ENCODE measurements around the gene SMOC1. TPM values are rescaled to one million over a fixed set of nuclear protein-coding genes. Genes with fewer than 3 reads are reported as not detected.

Gene SMOC1
- total and polyA plus RNA-seq, 9 of the 15 experiments (the other 6 are each of a cell fraction or from before 2014, with no cell fraction given) = 0.04 TPM; not detected in 8

- no TSS peak for BruUV-seq (replicated peaks)
These were observed 62.8 kb downstream of the SMOC1 start for GRCh38 chr14:69941768-69942742.

More at GRCh38 chr14:69941768-69942742, 62.8 kb downstream of the SMOC1 start:
- TF ChIP-seq SNAPC5 (CRISPR knock-in tag; IDR thresholded peaks at IDR 0.05) (no peak), ZEB2 (IDR thresholded peaks at IDR 0.05) (no peak), ELK3 (CRISPR knock-in tag; IDR thresholded peaks at IDR 0.05) (no peak), ZNF551 (CRISPR knock-in tag; IDR thresholded peaks at IDR 0.05) (no peak), KDM5B (IDR thresholded peaks at IDR 0.05; ENCODE audit: insufficient replicate concordance, low read depth, low read length) (no peak), TRIM28 (IDR thresholded peaks at IDR 0.05) (no peak), HMG20A (CRISPR knock-in tag; conservative IDR thresholded peaks at IDR 0.05) (no peak), TAF1 (IDR thresholded peaks at IDR 0.05; ENCODE audit: control insufficient read depth, extremely low read depth, insufficient read depth, low read length, severe bottlenecking) (no peak), ATF3 (IDR thresholded peaks at IDR 0.05) (no peak), ATF3 (CRISPR knock-in tag; conservative IDR thresholded peaks at IDR 0.05) (no peak), PREB (CRISPR knock-in tag; IDR thresholded peaks at IDR 0.05) (no peak), ZNF384 (IDR thresholded peaks at IDR 0.05; ENCODE audit: low read depth, low read length) (no peak)
- POLR2A ChIA-PET = interaction anchor here (0.8 kb wide), 1 partner anchor 133 kb away, joined by 6 read pairs; no protein-coding TSS in a partner anchor
- no peak for ATAC-seq
- in situ Hi-C loops (cut with MboI) (no loop called here), intact Hi-C loops (cut with micrococcal nuclease) (no loop called here)
- DNase-seq (ENCODE audit: extremely low read depth in 1 of 4, low spot score in 3 of 4) = no peak
- Histone ChIP-seq H3K4me1 (replicated peaks in 1 of 2; ENCODE audit: control insufficient read depth in 2 of 2, insufficient read depth in 2 of 2, low read length in 2 of 2) (no peaks in the 10 kb centered on the region), H3K9ac (ENCODE audit: insufficient read depth in 1 of 2, low read depth in 2 of 2, low read length in 2 of 2) (no peak overlapping the region), H3K9me3 (replicated peaks; ENCODE audit: control insufficient read depth, insufficient read depth, low read depth, low read length) (no peaks in the 10 kb centered on the region), H3K9me1 (ENCODE audit: control insufficient read depth, insufficient read depth, low read length) (no peaks in the 10 kb centered on the region), H4K20me1 (replicated peaks; ENCODE audit: control insufficient read depth, insufficient read depth, low read length) (no peaks in the 10 kb centered on the region), H2AFZ (ENCODE audit: low read depth, low read length) (no peak overlapping the region), H3K36me3 (ENCODE audit: control insufficient read depth, insufficient read depth, low read length) (no peaks in the 10 kb centered on the region), H3K27me3 (ENCODE audit: control insufficient read depth in 2 of 2, insufficient read depth in 2 of 2, low read length in 2 of 2) (peaks cover 0 to 3% of the 10 kb centered on the region in 2 experiments; a peak in 3 of 5 replicates), H3K4me3 (no peak overlapping the region), H3K4me2 (ENCODE audit: insufficient read depth, low read length) (no peak overlapping the region), H3K27ac (ENCODE audit: extremely low read depth, low read depth, low read length) (no peak overlapping the region), H3K79me2 (ENCODE audit: control insufficient read depth, insufficient read depth, low read length) (no peaks in the 10 kb centered on the region)
- FAIRE-seq = no peak
- CTCF ChIA-PET (ENCODE audit: low intra/inter-chr PET ratio) = no interaction called here
- 0% methylated on average over 4 of the region's 4 CpGs for WGBS (ENCODE audit: insufficient coverage, low coverage, missing lambda C conversion rate)
